NAMALWA (cell line): ENCODE results near the gene CABP4.

ENCODE experiments used
- DNase-seq: peaks from one replicate; pipeline ENCODE4 v3.0.0-alpha.2; 2015; ENCODE audit warnings: low spot score

CABP4 gene

DNA sequence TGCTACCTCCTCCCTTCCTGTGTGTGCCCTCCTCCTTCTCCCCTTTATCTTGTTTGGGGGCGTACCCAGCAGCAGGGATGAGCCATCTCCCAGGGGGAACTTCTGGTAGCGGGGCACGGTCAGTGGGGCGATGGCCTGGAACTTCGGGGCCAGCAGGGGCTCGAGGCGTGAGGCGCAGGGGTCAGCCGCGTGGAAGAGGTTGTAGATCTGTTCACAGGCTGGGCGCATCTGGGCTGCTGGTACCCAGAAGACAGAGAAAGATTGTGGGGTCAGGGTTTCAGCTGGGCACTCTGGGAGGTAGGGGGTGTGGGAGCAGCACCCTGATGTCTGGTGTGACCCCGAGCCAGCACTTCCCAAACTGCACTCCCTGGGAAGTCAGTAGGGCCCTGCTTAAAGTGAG is 41.0 kb downstream of the CABP4 start:
- no peak for DNase-seq

DNA sequence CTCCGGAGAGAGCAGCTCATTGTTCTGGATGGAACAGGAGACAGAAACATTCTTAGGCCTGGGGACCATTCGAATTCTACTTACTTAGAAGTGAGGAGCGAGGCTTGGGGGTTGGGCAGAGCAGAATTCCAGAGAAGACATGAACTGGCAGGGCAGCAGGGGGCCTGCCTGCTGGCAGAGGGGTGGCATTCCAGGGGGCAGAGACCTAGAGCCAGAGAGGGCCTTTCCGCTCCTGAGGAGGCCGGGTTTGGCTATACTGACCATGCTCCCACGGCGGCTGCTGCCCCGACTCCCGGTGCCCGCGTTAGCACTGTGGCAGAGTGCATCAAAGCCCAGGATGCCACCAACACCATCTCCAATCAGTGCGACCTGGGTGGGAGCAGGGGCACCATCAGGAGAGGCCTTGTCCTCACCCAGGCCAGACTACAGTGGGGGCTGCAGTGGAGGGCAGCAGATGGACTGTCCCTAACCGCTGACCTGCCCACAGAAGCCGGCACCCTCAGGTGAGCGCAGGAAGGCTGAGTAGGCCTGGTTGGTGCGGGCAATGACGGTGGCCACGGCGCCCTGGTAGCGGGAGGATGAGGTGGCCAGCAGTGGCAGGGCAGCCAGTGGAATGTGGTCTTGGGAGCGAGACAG is 42.6 kb downstream of the CABP4 start:
- no peak for DNase-seq

DNA sequence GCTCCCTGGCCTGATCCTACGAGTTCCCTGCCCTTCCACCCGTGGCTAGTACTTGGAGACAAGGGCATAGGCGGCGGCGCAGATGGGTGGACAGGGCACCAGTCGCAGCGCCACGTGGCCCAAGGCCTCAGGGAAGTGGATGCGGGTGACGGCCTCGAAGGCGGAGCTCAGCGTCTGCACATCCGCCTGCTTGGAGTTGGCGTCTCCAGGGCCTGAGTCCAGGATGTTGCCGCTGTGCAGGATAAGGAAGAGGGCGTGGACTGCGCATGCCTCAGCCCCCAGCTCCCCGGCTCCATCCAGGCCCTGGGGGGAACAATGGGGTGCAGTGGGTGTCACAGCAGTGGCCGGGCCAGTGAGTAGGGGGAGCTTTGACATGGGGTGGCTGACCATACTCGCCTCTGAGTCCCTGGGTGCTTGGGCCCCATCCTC is 43.4 kb downstream of the CABP4 start:
- DNase-seq = no peak

DNA sequence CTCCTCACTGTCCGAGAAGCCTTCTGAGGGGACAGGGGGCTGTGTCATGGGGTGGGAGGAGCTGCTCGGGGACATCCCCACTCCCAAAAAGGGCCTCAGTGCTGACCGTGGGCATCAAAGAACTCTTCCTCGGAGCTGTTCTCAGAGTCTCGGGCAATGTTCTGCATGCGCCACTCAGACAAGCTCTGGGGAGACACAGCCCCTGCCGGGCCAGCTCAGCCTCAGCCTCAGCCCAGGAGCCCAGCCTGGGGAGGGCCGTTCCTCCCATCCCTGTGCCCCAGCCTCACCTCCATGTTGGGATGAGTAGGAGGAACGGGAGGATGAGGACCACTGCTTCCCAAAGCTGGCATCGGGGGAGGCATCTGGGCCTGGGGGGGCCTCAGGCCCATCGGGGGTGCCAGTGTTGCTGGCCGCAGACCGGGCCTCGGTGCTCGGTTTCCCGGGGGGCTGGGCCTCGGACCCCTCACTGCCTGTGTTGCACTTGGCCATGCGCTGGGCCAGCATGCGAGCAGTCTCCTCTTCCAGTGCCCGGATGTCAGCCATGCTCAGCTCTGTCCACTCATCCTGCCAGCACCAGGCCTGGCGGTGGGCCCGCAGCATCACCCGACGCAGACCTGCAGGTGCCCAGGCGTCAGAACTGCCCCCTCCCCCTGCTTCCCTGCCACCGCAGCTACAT is 44.8 kb downstream of the CABP4 start:
- DNase-seq = no peak

DNA sequence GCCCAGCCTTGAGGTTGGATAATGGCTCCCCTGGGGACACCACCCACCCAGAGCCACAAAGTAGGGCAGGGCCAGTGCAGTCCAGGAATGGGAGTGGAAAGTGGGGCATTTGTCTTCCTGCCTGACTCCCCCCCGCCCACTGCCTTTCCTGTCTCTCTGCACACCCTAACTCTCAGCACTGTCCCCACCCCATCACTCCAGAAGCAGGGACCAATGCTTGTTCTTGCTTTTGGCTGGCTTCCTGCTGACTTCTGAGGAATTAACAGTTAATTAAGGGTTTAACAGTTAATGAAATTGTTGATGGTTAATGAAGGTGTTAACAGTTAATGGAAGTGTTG is 45.3 kb downstream of the CABP4 start:
- DNase-seq = no peak

DNA sequence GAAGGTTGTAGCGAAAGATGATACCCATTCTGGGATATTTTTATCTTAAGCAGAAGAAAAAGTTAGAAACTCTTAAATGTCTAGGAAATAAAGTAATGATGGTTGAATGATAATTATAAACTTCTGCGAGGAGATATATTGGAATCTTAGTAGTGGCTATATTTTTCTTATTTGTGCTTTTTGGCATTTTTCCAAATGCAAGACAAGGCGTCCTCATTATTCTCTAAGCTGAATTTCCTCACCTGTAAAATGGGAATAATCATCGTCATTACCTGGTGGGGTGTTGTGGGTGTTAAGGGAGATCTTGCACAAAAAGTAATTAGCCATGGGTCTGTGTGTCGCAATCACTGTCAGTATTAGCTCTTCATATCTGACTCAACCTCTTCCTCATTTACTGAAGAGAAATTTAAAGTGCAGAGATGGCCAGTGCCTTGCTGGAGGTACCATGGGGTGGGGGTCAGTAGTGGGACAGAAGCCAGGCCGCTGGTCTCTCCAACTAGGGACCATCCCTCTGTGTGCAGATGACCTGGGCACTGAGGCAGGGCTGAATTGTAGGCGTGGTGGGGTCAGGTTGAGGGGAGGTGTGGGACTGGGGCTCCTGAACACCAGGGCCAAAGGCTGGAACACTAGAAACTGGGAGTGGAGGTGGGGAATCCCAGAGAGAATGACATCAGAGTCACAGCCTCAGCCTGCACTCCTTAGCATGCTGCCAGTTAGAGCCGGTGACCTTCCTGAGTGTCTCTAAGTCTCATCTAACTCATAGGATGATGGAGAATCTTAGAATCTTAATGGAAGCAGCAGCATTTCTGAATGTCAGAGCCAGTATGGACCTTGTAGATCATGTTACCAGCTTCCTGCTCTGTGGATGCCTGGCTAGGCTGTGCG is 45.9 kb downstream of the CABP4 start:
- no peak for DNase-seq

DNA sequence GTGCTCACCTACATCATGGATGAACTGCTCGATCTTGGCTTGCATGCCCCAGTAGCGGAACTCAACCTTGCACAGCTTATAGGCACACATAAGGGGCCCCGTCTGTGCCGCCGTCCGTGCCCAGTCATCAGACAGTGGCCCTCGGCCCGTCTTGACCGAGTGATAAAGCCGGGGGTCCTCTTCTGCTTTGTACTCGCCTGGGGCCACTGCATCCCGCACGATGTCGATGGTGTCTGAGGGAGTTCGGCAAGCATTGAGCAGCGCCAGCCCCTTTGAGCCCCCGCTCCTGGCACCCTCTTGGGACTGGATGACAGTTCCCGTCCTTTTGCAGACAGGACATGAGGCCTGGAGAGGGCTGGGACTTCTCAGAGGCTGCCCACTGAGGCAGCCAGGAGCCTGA is 46.7 kb downstream of the CABP4 start:
- DNase-seq = no peak

DNA sequence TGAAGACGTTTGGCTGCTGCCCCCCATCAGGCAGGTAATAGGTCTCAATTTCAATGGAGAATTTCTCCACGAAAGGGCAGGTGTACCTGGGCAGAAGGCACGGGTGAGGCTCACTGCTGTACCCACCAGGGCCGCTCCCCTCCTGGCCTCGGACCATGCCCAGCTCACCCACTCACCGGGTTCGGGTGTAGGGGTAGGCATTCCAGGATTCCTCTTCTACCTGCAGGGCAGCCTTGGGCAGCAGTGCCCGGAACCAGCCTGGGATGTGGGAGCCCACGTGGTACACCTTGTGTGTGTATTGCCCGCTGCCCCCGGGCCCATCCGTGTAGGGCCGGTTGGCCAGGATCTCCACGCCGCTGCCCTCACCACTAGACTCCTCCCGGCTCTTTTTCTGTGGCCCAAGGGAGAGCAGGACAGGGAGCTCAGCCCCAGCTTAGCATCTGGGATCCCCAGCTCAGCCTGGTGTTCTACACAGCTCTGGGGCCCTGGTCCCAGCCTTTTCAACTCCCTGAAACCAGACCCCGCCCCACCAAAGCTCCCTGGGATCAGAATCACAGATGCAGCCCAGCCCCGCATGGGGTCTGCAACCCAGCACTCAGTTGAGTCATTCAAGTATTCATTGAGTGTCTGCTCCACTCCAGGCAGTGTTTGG is 47.3 kb downstream of the CABP4 start:
- DNase-seq = no peak

DNA sequence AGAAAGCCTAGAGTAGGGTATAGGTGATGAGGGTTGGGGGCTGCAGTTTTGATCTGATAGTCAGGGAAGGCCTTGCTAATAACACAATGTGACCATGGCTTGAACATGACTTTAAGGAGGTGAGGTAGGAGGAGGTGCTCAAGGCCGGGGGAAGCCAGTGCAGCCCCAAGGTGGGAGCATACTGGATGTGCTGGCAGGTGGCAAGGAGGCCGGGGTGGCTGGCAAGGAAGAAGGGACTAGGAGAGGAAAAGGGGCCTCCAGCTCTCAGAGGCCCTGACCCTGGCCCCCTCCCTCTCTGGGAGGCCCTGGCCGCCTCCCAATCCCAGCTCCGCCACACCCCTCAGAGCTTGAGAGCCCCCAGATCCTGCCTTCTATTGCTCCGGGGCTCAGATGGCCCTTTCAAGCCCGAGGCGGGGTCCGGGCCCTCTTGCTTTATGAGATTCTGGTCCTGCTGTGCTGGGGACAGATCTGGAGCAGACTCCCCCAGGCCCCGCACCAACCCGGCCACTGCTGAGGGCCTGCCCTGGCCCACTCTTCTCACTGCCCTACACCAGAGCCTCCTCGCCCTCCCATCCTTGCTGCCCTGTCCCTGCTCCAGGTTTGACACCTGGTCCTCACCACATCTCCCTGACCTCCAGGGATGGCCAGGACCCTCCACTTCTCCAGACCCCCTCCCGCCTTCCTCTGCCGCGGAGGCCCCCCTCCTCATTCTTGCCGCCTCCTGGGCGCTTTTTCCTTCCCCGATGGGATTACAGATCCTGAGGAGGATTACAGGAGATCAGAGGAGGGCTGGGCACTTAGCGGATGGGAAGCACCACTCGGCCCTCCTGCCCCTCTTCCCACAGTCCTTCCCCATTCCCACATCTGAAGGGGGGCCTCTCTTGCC is 48.2 kb downstream of the CABP4 start:
- no peak for DNase-seq

DNA sequence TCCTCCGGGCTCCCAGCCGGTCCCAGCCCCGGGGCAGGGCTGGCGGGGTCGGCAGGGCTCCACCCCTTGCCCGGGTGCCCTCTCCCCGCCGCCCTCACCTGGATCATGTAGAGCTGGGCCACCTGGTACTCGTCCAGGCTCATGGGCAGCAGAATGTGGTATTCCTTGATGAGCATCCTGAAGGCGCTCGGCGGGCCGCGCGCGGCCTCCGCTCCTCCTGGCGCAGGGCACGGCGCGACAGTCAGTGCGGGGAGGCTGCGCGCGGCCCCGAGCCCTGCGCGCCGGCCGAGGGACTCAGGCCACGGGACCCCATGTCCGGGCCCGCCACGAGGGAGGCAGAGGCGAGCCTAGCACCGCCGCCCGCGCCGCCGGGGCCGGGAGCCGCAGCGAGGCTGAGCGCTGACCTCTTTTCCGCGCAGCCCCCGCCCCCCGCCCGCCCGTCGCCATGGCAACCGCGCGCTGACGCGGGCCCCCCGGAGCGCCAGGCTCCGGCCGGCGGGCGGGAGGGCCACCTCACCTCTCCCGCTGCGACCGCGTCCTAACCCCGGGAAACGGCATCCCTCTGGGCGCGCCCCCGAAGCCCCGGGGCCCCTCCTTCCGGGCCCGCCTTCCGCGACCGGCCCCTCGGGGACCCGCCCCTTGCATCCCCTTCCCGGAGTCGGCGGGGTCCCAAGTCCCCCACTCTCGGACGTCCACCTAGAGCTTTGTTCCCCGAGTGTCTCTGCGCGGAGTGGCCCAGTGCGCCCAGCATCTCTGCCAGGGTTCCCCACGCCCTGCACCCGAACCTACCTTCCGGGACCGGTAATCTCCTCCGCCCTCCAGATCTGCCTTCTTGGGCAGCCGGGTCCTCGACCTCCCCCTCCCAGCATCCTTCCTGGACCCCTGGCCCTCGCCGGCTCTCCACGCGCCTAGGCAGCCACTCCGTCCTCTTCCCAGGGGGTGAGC is 49.1 kb downstream of the CABP4 start:
- no peak for DNase-seq

DNA sequence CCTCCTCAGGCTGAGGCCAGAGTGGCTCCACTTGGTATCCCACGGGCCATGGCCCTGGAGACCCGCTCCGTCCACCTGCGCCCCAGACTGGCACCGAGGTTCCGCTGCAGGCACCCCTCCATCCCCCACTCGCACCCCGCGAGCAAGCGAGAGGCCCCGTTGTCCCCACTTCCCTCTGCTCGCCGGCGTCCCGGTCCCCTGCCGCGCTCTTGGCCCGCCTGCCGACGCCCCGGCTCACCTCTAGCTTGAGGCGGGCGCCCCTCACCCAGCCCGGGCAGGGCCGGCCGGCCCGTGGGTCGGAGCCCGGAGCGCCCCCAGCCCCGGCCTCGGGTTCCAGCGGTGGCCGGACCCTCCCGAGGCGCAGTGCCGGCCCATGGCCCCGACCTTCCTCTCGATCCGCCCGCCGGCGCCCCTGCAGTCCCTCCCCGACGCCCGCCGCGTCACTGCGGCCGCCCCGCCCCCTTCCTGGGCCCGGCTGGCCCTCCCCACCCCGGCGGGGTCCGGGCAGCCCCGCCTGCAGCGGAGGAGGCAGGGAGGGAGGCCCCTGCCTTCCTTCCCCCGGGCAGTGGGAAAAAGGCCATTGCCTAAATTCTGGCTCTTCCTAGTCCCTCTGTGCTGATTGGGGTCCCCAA is 49.9 kb downstream of the CABP4 start, which contains the start of gene PITPNM1:
Gene PITPNM1 (minus strand): TSS at position 414 of the 632 bp plus-strand sequence. CDS start 1,183 bp downstream, outside the sequence.
- peak; percentile 71 for DNase-seq

DNA sequence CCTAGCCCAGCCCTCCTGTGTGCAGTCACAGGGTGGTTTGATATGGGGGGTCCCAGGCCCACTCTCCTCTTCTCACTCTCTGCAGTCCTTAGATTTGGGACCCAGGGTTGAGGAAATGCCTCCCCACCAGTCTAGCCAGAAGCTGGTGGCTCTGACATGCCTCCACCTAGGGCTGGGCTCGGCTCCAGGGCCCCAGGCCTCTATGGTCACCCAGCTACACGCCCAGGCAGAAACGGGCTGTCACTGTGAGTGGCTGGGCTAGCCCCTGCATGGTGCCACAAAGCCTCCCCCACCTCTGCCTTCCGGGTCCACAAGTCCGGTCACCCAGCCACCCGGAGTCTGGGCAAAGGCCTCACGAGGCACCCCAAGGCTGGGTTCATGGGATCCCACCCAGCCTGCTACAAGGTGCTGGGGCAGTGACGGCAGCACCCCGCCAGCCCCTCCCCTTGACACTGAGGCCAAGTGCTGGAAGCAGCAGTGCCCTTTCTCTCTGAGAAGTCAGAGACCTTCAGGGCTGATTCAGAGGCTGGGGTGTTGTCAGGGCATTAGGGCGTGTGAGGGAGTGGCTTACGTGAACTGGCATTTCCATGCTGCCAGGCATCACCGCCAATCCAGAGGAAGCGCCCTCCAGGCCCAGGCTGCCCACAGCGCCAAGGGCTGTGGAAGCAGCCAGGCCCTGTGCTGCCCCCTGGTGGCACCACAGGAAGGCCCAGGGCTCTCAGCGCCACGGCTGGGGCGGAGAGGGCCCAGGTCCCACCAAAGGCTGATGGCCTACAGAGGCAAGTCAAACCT is 50.6 kb downstream of the CABP4 start:
- DNase-seq = peak; percentile 94

DNA sequence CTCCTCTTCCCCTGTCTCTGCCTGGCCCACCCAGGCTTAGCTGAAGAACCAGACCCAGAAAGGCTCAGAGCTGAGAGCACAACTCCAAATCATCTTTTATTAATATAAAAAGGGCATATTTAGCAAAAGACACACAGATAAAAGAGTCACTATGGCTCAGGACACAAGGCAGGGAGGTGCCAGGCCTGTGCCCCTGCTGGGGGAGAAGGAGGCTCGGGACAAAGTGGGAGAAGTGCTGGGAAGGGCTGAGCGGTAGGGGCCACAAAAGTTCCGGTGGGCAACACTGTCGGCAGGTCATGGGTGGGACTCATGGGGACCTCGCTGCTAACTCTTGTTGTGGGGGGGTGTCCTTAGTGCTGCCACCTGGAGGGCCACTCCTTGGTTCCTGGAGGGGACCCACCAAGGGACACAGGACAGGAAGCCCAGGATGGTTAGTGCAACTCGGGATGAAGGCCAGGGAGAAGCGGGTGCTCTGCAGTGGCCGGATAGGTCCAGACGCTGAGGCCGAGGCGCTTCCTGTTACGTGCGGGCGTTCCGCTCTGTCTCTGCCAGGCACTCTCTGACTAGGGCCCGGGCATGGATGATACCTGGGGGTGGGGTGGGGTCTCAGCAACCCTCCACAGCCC is 51.4 kb downstream of the CABP4 start:
- DNase-seq = no peak

DNA sequence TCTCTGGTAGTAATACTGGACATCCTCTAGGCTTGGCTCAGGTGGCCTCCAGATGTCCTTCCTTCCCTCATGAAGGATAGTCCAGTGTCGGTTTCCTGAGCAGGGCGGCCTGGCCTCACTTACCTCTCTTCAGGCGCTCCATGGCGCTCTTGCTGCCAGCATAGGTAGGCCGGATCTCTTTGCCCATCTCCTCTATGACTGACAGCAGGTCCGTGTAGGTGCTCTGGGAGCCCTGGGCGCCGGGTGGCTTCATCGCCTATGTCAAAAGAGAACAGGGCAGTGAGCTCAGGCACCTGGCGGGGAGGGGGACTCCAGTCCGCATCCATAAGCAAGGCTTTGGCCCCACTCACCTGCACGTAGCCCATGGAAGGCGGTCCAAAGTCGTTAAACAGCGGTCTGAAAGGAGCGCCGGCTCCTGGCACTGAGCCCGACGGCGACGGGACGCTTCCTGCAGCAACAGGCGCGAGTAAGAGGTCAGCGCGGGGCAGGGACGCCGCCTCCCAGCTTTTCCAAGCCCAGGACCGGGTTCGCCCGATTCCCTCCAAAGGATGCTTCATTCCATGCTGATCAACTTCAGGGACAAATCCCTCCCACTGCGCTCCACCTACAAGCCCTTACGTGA is 52.2 kb downstream of the CABP4 start:
- DNase-seq = no peak

DNA sequence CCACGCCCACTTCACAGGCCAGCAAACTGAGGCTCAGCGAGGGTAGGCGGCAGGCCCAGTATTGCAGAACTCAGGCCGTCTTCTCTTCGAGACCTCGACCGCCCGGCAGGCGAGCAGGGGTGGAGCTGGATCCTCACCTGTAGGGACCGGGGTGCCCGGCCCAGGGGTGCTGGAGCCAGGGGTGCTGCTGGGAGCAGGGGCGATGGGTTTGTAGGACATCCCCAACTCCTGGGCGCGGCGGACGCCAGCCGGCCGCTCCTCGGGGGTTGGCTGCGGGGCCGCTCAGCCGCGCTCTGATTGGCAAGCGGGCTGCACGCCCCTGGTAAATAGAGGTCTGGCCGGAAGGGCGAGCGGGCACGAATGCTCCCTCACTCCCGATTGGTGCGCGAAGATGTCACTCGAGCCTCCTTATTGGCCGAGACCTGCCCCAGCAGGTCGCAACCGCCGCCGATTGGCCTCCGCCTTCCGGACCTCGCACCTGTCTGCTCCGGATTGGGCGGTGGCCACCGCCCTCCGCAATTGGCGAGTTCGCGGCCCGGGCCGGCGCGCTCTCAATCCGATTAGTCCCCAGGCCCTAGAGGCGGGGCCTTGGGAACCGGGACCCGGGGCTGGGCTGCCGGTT is 52.8 kb downstream of the CABP4 start, which contains the start of gene CDK2AP2:
Gene CDK2AP2 (minus strand): TSS at position 299 of the 622 bp plus-strand sequence. CDS start 80 bp downstream, at position 219.
- peak; percentile 99 for DNase-seq

DNA sequence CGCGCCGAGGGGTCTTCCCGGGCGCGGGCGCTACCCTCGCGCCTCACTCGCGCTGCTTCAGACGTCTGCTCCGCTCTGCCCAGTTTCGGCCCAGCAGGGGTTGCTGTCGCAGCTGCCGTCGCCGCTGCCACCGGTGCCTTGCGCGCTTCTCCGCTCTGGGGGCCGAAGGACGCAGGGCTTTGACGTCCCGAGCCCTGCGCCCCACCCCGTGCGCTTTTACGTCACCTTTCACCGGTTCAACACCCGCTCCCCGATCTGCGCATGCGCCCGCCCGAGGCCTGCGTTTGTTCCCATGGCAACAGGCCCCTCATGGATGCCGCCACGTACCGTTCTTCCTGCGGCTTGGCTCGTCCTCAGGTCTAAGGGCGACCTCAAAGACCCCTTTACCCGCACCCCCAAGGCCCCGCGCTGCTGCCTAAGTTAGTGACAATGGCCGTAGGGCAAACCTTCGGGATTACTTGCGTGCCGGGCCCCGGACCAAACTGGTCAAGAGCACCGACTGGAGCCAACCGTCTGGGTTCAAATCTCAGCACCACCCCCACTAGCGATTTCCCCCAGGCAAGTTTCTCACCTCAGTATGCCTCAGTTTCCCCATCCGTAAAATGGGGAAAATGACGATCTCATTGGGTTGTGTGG is 53.5 kb downstream of the CABP4 start:
- peak; percentile 98 for DNase-seq

DNA sequence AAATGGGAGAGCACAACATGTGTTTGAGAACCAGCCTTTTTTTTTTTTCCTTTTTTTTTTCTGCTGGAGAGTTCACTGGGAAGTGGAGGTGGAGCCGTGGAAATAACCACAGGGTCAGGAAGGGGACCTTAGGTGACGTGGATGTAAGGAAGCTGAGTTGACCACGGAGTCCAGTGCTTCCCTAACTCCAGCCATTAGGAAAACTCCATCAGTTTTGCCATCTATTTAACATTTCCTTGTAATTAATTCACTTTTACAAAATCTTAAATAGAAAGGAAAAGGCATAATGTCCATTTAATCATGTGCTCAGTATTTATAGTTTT is 54.8 kb downstream of the CABP4 start:
- DNase-seq = no peak
